Sigmoid colon (tissue), 4 donors: Measurements from ENCODE around the gene SON.

ENCODE experiments used
- CTCF ChIP-seq, 4 experiments: fragments of 450-650 bp in 3 of 4; fragments of 200-600 bp in 1 of 4; IDR thresholded peaks; one replicate each; pipeline ENCODE4 v1.5.1; 2016 to 2019; ENCODE audit warnings: antibody characterized with exemption in 4 of 4, mild to moderate bottlenecking in 3 of 4, moderate library complexity in 2 of 4
- POLR2AphosphoS5 ChIP-seq, 4 donors: sonication (generic); formaldehyde crosslinking; IDR thresholded peaks; one replicate each; pipeline ENCODE4 v1.6.1; 2017; ENCODE audit warnings: antibody characterized with exemption in 4 of 4

- TF ChIP-seq POLR2AphosphoS5 (IDR thresholded peaks at IDR 0.05) = no peak
- no peak for TF ChIP-seq CTCF (IDR thresholded peaks at IDR 0.05)
These were observed 17.0 kb downstream of the SON start for GRCh38 chr21:33559813-33560212.
